H9 (cell line): ENCODE data around the gene WBP1. TPM values are rescaled to one million over a fixed set of nuclear protein-coding genes. Genes with fewer than 3 reads are reported as not detected.
A peak's percentile ranks its signal among the peaks of the same experiment; 100 is the strongest.

Source experiments
- DNase-seq: peaks from one replicate; pipeline ENCODE4 v3.0.0-alpha.2; 2017
- H2AFZ ChIP-seq: one replicate; pipeline ENCODE4 v1.6.1; 2013; ENCODE audit warnings: mild to moderate bottlenecking, low read length, control low read depth, moderate library complexity
- H2AK5ac ChIP-seq: 2 replicates; pipeline ENCODE4 v1.6.1; 2013; ENCODE audit warnings: low read length, control low read depth, mixed read lengths; ENCODE audit not compliant: insufficient read length
- H2BK120ac ChIP-seq: one replicate; pipeline ENCODE4 v1.6.1; 2013; ENCODE audit warnings: low read depth, mild to moderate bottlenecking, low read length, control low read depth, inconsistent platforms; ENCODE audit not compliant: poor library complexity, severe bottlenecking
- H2BK12ac ChIP-seq: 2 replicates; pipeline ENCODE4 v1.6.1; 2013; ENCODE audit warnings: low read length, control low read depth, mixed read lengths, low read depth; ENCODE audit not compliant: insufficient read length
- H2BK15ac ChIP-seq: 2 replicates; pipeline ENCODE4 v1.6.1; 2013; ENCODE audit warnings: low read depth, low read length, control low read depth
- H2BK20ac ChIP-seq: one replicate; pipeline ENCODE4 v1.6.1; 2013; ENCODE audit warnings: low read depth, mild to moderate bottlenecking, low read length, control low read depth, inconsistent platforms; ENCODE audit not compliant: poor library complexity, severe bottlenecking
- H2BK5ac ChIP-seq: 2 replicates; pipeline ENCODE4 v1.6.1; 2013; ENCODE audit warnings: low read length, control low read depth, mixed read lengths; ENCODE audit not compliant: insufficient read length
- H3K14ac ChIP-seq: 2 replicates; pipeline ENCODE4 v1.6.1; 2013; ENCODE audit warnings: low read length, control low read depth; ENCODE audit not compliant: insufficient read depth
- H3K18ac ChIP-seq: 2 replicates; pipeline ENCODE4 v1.6.1; 2013; ENCODE audit warnings: low read depth, mild to moderate bottlenecking, mixed read lengths, low read length, control low read depth; ENCODE audit not compliant: insufficient read length
- H3K23ac ChIP-seq: 2 replicates; pipeline ENCODE4 v1.6.1; 2013; ENCODE audit warnings: low read length, control low read depth, mixed read lengths, low read depth; ENCODE audit not compliant: insufficient read length
- H3K23me2 ChIP-seq: 2 replicates; pipeline ENCODE4 v1.6.1; 2013; ENCODE audit warnings: low read depth, mild to moderate bottlenecking, mixed read lengths, low read length, control low read depth; ENCODE audit not compliant: insufficient read length, poor library complexity, severe bottlenecking
- H3K27ac ChIP-seq: 2 replicates; pipeline ENCODE4 v1.5.1; 2013; ENCODE audit warnings: low read length, control low read depth, mixed read lengths, low read depth; ENCODE audit not compliant: insufficient read length
- H3K27me3 ChIP-seq: 2 replicates; pipeline ENCODE4 v1.6.1; 2013; ENCODE audit warnings: low read length, control low read depth, inconsistent platforms; ENCODE audit not compliant: insufficient read depth
- H3K4ac ChIP-seq: 2 replicates; pipeline ENCODE4 v1.6.1; 2013; ENCODE audit warnings: low read depth, mild to moderate bottlenecking, control low read depth, inconsistent platforms, low read length, moderate library complexity
- H3K4me1 ChIP-seq: 2 replicates; pipeline ENCODE4 v1.6.1; 2013; ENCODE audit warnings: low read length, control low read depth, inconsistent platforms; ENCODE audit not compliant: insufficient read depth
- H3K4me2 ChIP-seq: 2 replicates; pipeline ENCODE4 v1.6.1; 2013; ENCODE audit warnings: low read length, control low read depth, mixed read lengths; ENCODE audit not compliant: insufficient read length, insufficient read depth
- H3K56ac ChIP-seq: 2 replicates; pipeline ENCODE4 v1.6.1; 2013; ENCODE audit warnings: low read depth, mild to moderate bottlenecking, mixed read lengths, low read length, control low read depth; ENCODE audit not compliant: insufficient read length
- H3K79me1 ChIP-seq: 2 replicates; pipeline ENCODE4 v1.6.1; 2013; ENCODE audit warnings: low read depth, mild to moderate bottlenecking, moderate library complexity, low read length, control low read depth, inconsistent platforms; ENCODE audit not compliant: insufficient read depth, poor library complexity, severe bottlenecking
- H3K79me2 ChIP-seq: 2 replicates; pipeline ENCODE4 v1.6.1; 2013; ENCODE audit warnings: low read length, control low read depth, inconsistent platforms; ENCODE audit not compliant: insufficient read depth
- H3K9ac ChIP-seq: 2 replicates; pipeline ENCODE4 v1.6.1; 2013; ENCODE audit warnings: low read length, control low read depth, mixed read lengths; ENCODE audit not compliant: insufficient read length; ENCODE audit errors: extremely low read depth
- H3K9me3 ChIP-seq: one replicate; pipeline ENCODE4 v1.6.1; 2013; ENCODE audit warnings: low read depth, low read length, inconsistent platforms; ENCODE audit not compliant: control insufficient read depth
- H3T11ph ChIP-seq: one replicate; pipeline ENCODE4 v1.6.1; 2013; ENCODE audit warnings: mild to moderate bottlenecking, low read length, control low read depth, inconsistent platforms
- H4K20me1 ChIP-seq: one replicate; pipeline ENCODE4 v1.6.1; 2013; ENCODE audit not compliant: control insufficient read depth, insufficient read length, insufficient read depth
- H4K5ac ChIP-seq: 2 replicates; pipeline ENCODE4 v1.6.1; 2013; ENCODE audit warnings: low read depth, mild to moderate bottlenecking, mixed read lengths, low read length, control low read depth; ENCODE audit not compliant: insufficient read length
- H4K8ac ChIP-seq: replicated peaks from 2 replicates; pipeline ENCODE4 v1.6.1; 2013; ENCODE audit warnings: low read length, control low read depth, mixed read lengths, low read depth; ENCODE audit not compliant: insufficient read length
- H4K91ac ChIP-seq: 2 replicates; pipeline ENCODE4 v1.6.1; 2013; ENCODE audit warnings: low read depth, mild to moderate bottlenecking, moderate library complexity, mixed read lengths, low read length, control low read depth; ENCODE audit not compliant: insufficient read length
- H3K27ac Mint-ChIP-seq, 3 experiments: 2 replicates in 2 of 3; 3 replicates in 1 of 3; pipeline ENCODE4 v1.8.0; 2020 to 2021; ENCODE audit warnings: mixed read lengths in 3 of 3, mild to moderate bottlenecking in 1 of 3, moderate library complexity in 1 of 3
- H3K27me3 Mint-ChIP-seq: 2 replicates; pipeline ENCODE4 v1.8.0; 2021; ENCODE audit warnings: low read depth, mild to moderate bottlenecking, moderate library complexity, mixed read lengths
- H3K36me3 Mint-ChIP-seq, 3 experiments: 2 replicates in 2 of 3; 3 replicates in 1 of 3; pipeline ENCODE4 v1.8.0; 2020 to 2021; ENCODE audit warnings: low read depth in 3 of 3, mixed read lengths in 3 of 3; ENCODE audit not compliant: insufficient read depth in 1 of 3
- H3K4me1 Mint-ChIP-seq, 2 experiments: 2 replicates each; pipeline ENCODE4 v1.8.0; 2020; ENCODE audit warnings: mixed read lengths in 2 of 2
- H3K4me3 Mint-ChIP-seq, 2 experiments: 2 replicates in 1 of 2; 3 replicates in 1 of 2; pipeline ENCODE4 v1.8.0; 2020 to 2021; ENCODE audit warnings: mild to moderate bottlenecking in 2 of 2, mixed read lengths in 2 of 2, moderate library complexity in 1 of 2
- H3K9me3 Mint-ChIP-seq, 2 experiments: 2 replicates in 1 of 2; 3 replicates in 1 of 2; pipeline ENCODE4 v1.8.0; 2020; ENCODE audit warnings: mild to moderate bottlenecking in 2 of 2, mixed read lengths in 2 of 2, moderate library complexity in 1 of 2
- WGBS: extraction: QIAGEN DNeasy Blood & Tissue Kit; methylation state at CpG from one replicate; pipeline ENCODE4 v1.1.7; 2013; ENCODE audit warnings: missing lambda C conversion rate, low lambda C conversion rate, mixed read lengths; ENCODE audit not compliant: insufficient read length; ENCODE audit errors: extremely low coverage; 5-methylcytosine and 5-hydroxymethylcytosine counted together
- total RNA-seq: library from RNA; stranded (reverse); gene quantifications from 2 replicates; pipeline ENCODE4 v1.2.1, GENCODE V29; 2021
- TF ChIP-seq, protein P1 (sequence below): fragments of 200-600 bp; sonication (generic); conservative IDR thresholded peaks from 3 replicates; pipeline ENCODE4 v1.8.0; 2021; ENCODE audit warnings: antibody characterized with exemption, mild to moderate bottlenecking

WBP1 gene
- total RNA-seq, 1 experiment from 2014 or later, result 82.1 TPM

DNA sequence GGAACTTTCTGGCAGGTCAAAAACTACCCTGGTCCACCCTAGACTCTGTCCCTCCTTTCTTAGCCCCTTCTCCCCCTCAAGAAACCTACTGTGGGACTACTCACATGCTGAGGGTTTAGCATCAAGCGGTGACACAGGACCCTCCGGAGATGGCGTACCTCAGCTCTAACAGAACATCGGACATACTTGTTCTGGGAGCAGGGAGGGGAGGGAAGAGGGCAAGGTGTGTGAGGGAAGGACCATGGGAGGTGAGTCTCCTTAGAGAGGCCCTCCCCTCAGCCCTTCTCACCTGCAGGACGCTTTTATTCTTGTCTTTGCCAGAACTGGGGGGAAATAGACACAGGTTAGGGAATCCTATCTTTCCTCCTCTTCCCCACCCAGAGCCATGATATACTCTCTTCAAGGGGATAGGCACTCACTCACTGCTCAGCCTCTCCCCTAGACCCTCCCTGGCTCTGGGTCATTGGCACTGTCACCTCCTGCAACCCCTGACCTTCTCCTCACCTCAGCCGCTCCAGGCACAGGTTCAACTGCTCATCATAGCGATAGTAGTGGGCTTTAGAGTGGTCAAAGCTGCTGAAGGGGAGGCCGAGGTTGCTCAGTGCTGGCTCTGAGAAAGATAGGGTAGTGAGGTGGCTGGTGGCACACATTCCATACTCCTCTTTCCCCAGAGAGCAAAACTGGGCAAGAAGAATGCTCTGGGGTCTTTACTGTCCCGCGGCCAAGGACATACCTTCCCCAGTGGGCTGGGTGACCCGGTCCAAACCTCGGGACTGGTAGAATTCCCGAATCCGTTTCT is 47.4 kb downstream of the WBP1 start:
- no peak overlapping the region for H4K91ac ChIP-seq
- no peak overlapping the region for H2BK15ac ChIP-seq
- no peak overlapping the region for H3K23ac ChIP-seq
- no peak overlapping the region for H4K8ac ChIP-seq
- no peak for DNase-seq
- no peak overlapping the region for H3T11ph ChIP-seq
- peaks cover 24 to 33% (median 24%) of the 10 kb centered on the region in 3 experiments for H3K36me3 Mint-ChIP-seq
- H2BK12ac ChIP-seq, result no peak overlapping the region
- no peak overlapping the region for H4K5ac ChIP-seq
- H3K27me3 Mint-ChIP-seq, result peaks cover 79% of the 10 kb centered on the region
- no peak overlapping the region for H2BK20ac ChIP-seq
- no peaks in the 10 kb centered on the region for H4K20me1 ChIP-seq
- peaks cover 4% of the 10 kb centered on the region; the same call in 1 of the 2 replicates for H3K4me1 ChIP-seq
- no peaks in the 10 kb centered on the region for H3K79me2 ChIP-seq
- H3K14ac ChIP-seq, result no peak overlapping the region
- no peak overlapping the region for H3K18ac ChIP-seq
- H3K9ac ChIP-seq, result no peak overlapping the region
- peaks cover 56% of the 10 kb centered on the region for H3K27me3 ChIP-seq
- WGBS, result no CpG with 5 or more reads among the region's 14 CpGs
- no peak overlapping the region for H3K4me2 ChIP-seq
- no peaks in the 10 kb centered on the region for H3K9me3 ChIP-seq
- no peak overlapping the region for H2BK5ac ChIP-seq
- peaks cover 3 to 5% of the 10 kb centered on the region in 2 experiments; a peak in 3 of 5 replicates for H3K9me3 Mint-ChIP-seq
- peaks cover 21% of the 10 kb centered on the region for H3K23me2 ChIP-seq
- no peak overlapping the region for H3K27ac ChIP-seq
- no peak overlapping the region for H3K56ac ChIP-seq
- TF ChIP-seq, protein P1, sequence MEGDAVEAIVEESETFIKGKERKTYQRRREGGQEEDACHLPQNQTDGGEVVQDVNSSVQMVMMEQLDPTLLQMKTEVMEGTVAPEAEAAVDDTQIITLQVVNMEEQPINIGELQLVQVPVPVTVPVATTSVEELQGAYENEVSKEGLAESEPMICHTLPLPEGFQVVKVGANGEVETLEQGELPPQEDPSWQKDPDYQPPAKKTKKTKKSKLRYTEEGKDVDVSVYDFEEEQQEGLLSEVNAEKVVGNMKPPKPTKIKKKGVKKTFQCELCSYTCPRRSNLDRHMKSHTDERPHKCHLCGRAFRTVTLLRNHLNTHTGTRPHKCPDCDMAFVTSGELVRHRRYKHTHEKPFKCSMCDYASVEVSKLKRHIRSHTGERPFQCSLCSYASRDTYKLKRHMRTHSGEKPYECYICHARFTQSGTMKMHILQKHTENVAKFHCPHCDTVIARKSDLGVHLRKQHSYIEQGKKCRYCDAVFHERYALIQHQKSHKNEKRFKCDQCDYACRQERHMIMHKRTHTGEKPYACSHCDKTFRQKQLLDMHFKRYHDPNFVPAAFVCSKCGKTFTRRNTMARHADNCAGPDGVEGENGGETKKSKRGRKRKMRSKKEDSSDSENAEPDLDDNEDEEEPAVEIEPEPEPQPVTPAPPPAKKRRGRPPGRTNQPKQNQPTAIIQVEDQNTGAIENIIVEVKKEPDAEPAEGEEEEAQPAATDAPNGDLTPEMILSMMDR, result no peak
- peak overlapping the region in 1 of 2 experiments; percentile 33; a peak in 2 of 5 replicates for H3K4me3 Mint-ChIP-seq
- no peak overlapping the region for H2BK120ac ChIP-seq
- peaks cover 48 to 52% of the 10 kb centered on the region in 2 experiments for H3K4me1 Mint-ChIP-seq
- H2AFZ ChIP-seq, result no peak overlapping the region
- no peak overlapping the region for H3K27ac Mint-ChIP-seq
- H3K79me1 ChIP-seq, result no peaks in the 10 kb centered on the region
- no peak overlapping the region for H2AK5ac ChIP-seq
- H3K4ac ChIP-seq, result no peak overlapping the region
